ENCODE data around the gene DHRS12.
"Not testable (repeated sequence)": the region's sequence is repeated elsewhere in the genome, so short reads cannot be mapped to it uniquely, and the experiment has no call there.

The DHRS12 gene

GRCh38 chr13:51837016-51837415 is 33.1 kb upstream of the DHRS12 start:
- no peaks in the 10 kb centered on the region for H3K36me3 Mint-ChIP-seq
- no peaks in the 10 kb centered on the region for H3K9me3 Mint-ChIP-seq
- CTCF ChIA-PET: interaction anchor here (0.9 to 8.2 kb wide), 3 partner anchors 13 to 23 kb away, joined by 3 to 163 read pairs (median 7); no protein-coding TSS in a partner anchor
- H3K27ac Mint-ChIP-seq: peak overlapping the region; percentile 19
- peaks cover 51% of the 10 kb centered on the region for H3K4me1 Mint-ChIP-seq
- DNase-seq: no peak
- peaks cover 27% of the 10 kb centered on the region for H3K27me3 Mint-ChIP-seq
- no peak overlapping the region for H3K4me3 Mint-ChIP-seq

DNA sequence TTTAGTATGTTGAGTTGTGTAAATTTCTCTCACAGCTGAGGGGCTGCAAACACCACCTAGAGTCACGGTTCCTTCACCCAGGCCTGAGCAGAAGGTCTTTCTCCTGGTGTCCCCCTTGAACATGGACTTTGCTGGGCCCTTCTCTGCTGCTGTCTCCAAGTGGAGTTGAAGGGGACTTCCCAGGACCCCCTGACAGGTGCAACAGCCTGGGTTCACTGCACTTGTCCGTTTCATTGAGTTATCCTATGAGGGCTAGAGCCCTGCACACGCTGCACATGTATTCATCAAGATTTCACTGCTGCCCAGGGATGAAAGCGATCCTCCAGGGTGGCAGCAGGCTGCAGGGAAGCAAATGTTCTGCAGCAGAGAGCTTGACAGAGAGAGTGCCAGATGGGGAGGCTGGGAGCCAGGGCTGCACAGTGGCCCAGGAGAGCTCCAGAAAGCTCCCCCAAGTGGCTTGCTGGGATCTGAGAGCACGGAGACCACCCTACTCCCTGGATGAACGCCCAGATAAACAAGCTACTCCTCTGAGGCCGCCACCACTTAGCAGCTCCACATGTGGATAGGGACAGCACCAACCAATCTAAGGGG is 30.7 kb upstream of the DHRS12 start:
- H3K27ac Mint-ChIP-seq: no peak overlapping the region

DNA sequence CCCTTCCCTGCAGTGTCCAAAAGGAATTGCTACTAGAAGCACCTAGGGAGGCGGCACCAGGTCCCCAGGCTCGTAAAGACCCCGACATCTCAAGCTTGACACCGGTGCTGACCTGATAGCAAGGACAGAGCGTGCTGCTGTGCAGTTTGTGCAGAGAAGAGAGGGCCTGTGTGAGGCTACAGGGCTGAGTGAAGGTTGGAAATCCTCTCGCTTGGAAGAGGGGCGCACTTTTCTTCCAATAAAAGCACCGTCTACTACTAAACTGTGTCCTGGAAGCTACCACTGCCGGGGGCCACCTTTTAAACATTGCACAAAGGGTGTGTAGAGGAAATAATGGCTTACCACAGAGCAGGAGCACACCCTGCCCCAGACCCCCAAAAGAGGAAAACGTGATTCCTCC is 30.0 kb upstream of the DHRS12 start:
- Mint-ChIP-seq H3K27me3 (peaks cover 19% of the 10 kb centered on the region), H3K9me3 (no peaks in the 10 kb centered on the region), H3K27ac (no peak overlapping the region), H3K4me1 (peaks cover 69% of the 10 kb centered on the region), H3K36me3 (no peaks in the 10 kb centered on the region), H3K4me3 (no peak overlapping the region)
- CTCF ChIA-PET: interaction anchor here (0.9 to 8.2 kb wide), 5 partner anchors 11 to 36 kb away, joined by 3 to 163 read pairs (median 11); partner anchors contain the start of gene TMEM272
- DNase-seq: no peak

More for the DNA sequence above, 30.7 kb upstream of the DHRS12 start:
- peaks cover 19% of the 10 kb centered on the region for H3K27me3 Mint-ChIP-seq
- peaks cover 62% of the 10 kb centered on the region for H3K4me1 Mint-ChIP-seq
- CTCF ChIA-PET: interaction anchor here (0.9 to 8.2 kb wide), 4 partner anchors 11 to 20 kb away, joined by 3 to 163 read pairs (median 8); partner anchors contain the start of gene TMEM272
- no peak for DNase-seq
- H3K9me3 Mint-ChIP-seq: no peaks in the 10 kb centered on the region
- H3K36me3 Mint-ChIP-seq: no peaks in the 10 kb centered on the region
- no peak overlapping the region for H3K4me3 Mint-ChIP-seq

DNA sequence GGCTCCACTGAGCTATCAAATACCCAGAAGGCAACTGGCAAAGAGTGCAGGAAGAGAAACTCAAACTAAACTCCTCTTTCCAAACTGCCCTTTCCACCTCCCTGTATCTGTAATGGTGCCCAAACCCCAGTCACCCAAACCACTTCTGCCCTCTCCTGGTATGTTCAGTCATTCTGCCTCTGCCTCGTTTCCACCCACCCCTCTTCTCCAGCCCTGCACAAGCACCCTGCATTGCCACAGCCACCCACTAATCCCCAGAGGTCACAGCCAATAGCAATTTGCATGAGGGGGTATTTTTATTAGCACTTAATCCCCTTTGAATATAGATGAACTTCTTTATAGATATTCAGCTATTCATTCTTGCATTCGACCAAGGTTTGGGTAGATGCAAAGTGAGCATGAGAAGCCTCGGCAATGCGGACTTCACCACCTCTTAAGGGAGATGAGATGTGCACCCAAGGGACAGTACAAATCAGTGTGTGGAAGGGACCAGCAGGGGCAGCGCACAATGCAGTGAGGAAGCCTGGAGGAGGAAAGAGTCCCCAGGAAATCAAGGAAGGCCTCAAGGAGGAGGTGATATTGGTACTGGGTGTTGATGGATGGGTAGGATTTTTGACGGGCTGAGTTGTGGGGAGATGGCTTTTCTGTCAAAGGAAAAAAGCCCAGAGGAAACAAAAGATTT is 28.6 kb upstream of the DHRS12 start:
- no peaks in the 10 kb centered on the region for H3K9me3 Mint-ChIP-seq
- DNase-seq: peak; percentile 75
- H3K36me3 Mint-ChIP-seq: no peaks in the 10 kb centered on the region
- CTCF ChIA-PET: interaction anchor here (0.7 to 8.2 kb wide), 19 partner anchors 10 to 295 kb away, joined by 3 to 163 read pairs (median 5); partner anchors contain the start of gene TMEM272
- peaks cover 19% of the 10 kb centered on the region for H3K27me3 Mint-ChIP-seq
- peak overlapping the region; percentile 24 for H3K27ac Mint-ChIP-seq
- H3K4me1 Mint-ChIP-seq: peaks cover 76% of the 10 kb centered on the region
- H3K4me3 Mint-ChIP-seq: no peak overlapping the region

DNA sequence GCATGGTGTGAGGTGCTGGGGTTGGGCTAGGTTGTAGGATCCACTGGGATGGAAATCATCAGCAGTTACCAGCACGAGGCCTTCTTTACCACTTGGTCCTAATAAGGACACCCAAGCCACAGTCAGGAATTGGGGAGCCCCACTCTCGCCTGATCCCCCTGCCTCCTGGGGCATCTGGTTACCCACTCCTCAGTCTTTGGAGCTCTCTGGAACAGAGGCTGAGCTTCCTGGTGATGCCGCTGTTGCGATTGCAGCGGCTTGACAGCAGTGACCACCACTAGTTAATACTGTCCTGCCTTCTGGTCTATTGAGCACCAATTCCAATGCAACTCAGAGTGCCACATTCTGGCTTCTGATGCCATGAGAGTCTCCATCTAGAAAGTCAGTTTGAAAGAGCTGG is 27.6 kb upstream of the DHRS12 start:
- Mint-ChIP-seq H3K27ac (no peak overlapping the region), H3K4me3 (no peak overlapping the region), H3K27me3 (peaks cover 19% of the 10 kb centered on the region), H3K4me1 (peaks cover 76% of the 10 kb centered on the region), H3K9me3 (no peaks in the 10 kb centered on the region), H3K36me3 (no peaks in the 10 kb centered on the region)
- CTCF ChIA-PET: interaction anchor here (0.9 to 8.2 kb wide), 13 partner anchors 9 to 296 kb away, joined by 3 to 163 read pairs (median 6); partner anchors contain the start of gene TMEM272
- DNase-seq: no peak

DNA sequence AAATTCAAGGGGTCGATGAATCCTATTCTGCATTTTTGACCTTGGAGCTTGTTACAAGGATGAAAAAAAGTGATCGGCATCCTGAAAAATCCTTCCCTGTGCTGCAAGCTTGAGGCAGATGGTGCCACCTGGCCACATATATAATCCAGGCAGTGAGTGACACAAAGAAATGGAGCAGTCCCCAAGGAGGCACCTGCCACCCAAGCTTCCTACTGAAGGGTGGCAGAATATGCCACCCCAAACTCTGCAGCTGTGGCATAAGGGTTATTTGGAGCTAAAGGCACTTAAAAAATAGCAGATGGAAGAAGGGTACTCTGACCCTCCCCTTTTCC is 25.6 kb upstream of the DHRS12 start:
- H3K27me3 Mint-ChIP-seq: peaks cover 19% of the 10 kb centered on the region
- no peak overlapping the region for H3K27ac Mint-ChIP-seq
- no peaks in the 10 kb centered on the region for H3K9me3 Mint-ChIP-seq
- no peaks in the 10 kb centered on the region for H3K36me3 Mint-ChIP-seq
- no peak for DNase-seq
- CTCF ChIA-PET: interaction anchor here (0.7 to 5.5 kb wide), 3 partner anchors 10 to 24 kb away, joined by 3 to 61 read pairs (median 3); no protein-coding TSS in a partner anchor
- H3K4me1 Mint-ChIP-seq: peaks cover 84% of the 10 kb centered on the region
- no peak overlapping the region for H3K4me3 Mint-ChIP-seq

DNA sequence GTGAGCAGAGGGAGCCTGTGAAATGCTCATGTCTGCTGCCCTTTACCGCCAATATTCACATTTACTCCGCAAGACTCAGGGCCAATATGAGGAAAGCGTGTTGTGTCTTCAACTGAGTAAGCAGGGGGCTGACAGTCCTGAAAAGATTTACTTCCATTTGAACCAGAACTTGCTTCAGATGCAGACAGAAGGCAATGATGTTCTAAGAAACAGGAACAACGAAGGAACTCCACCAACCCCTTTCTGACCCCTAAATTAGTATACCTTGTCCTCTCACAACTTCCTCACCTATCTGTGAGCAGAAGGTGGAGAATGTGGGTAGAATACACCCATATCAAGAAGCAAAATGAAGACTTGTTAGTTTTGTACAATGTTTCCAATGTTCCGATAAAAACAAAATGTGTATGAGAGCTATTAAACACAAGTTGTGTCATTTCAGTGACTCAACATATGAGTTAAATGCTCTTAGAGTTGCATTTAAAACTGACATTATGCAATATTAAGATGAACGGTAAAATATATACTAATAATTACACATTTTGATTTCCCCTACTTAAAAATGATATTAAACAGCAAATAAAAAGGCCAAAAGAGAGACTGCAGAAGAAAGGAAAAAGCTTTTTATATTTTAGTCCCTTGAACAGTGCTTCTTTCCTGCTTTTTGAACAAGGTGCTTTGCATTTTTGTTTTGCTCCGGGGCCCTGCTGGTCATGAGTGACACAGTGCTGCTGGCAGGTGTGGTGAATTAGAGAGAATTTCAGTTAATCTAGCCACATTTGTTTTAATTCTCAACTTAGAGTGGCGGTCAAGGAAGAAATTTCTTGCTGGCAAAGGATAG is 25.0 kb upstream of the DHRS12 start:
- no peaks in the 10 kb centered on the region for H3K9me3 Mint-ChIP-seq
- peaks cover 3% of the 10 kb centered on the region for H3K36me3 Mint-ChIP-seq
- CTCF ChIA-PET: interaction anchor here (0.7 to 5.5 kb wide), 3 partner anchors 10 to 23 kb away, joined by 3 to 61 read pairs (median 3); no protein-coding TSS in a partner anchor

GRCh38 chr13:51827254-51827653 is 23.3 kb upstream of the DHRS12 start:
- Mint-ChIP-seq H3K4me3 (peak overlapping the region; percentile 48), H3K27me3 (no peaks in the 10 kb centered on the region), H3K4me1 (peaks cover 85% of the 10 kb centered on the region), H3K36me3 (peaks cover 3% of the 10 kb centered on the region), H3K27ac (peak overlapping the region; percentile 100), H3K9me3 (no peaks in the 10 kb centered on the region)
- DNase-seq: no peak
- CTCF ChIA-PET: interaction anchor here (1.1 to 5.5 kb wide), 2 partner anchors 13 to 22 kb away, joined by 3 to 61 read pairs; no protein-coding TSS in a partner anchor

More for the DNA sequence above, 25.0 kb upstream of the DHRS12 start:
- no peak overlapping the region for H3K4me3 Mint-ChIP-seq
- no peak for DNase-seq
- H3K27ac Mint-ChIP-seq: no peak overlapping the region
- peaks cover 16% of the 10 kb centered on the region for H3K27me3 Mint-ChIP-seq
- H3K4me1 Mint-ChIP-seq: peaks cover 84% of the 10 kb centered on the region

DNA sequence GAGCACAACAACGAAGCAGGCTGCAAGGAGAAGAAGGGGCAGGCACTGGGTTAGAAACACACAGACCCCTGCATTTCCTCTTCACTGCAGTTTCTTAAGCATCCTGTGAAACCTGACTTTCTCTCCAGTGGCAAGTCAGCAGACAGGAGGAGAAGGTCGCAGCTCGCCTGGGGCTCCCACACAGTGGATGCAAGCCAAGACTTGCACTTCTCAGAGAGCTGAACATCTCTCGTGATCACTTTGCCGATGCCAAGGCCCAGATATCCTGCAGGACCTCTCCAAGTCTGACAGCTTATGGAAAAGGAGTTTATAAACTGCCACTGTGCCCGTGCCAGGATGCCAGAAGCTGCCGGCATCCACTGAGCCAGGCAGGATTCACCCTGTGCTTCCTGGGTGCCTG is 22.6 kb upstream of the DHRS12 start:
- peaks cover 85% of the 10 kb centered on the region for H3K4me1 Mint-ChIP-seq
- H3K27me3 Mint-ChIP-seq: no peaks in the 10 kb centered on the region
- DNase-seq: peak; percentile 41
- H3K27ac Mint-ChIP-seq: peak overlapping the region; percentile 100
- CTCF ChIA-PET: interaction anchor here (0.8 to 5.5 kb wide), 5 partner anchors 12 to 701 kb away, joined by 3 to 61 read pairs (median 3); no protein-coding TSS in a partner anchor
- peaks cover 3% of the 10 kb centered on the region for H3K36me3 Mint-ChIP-seq
- no peaks in the 10 kb centered on the region for H3K9me3 Mint-ChIP-seq
- peak overlapping the region; percentile 48 for H3K4me3 Mint-ChIP-seq

GRCh38 chr13:51825681-51826254 is 21.8 kb upstream of the DHRS12 start:
- no peaks in the 10 kb centered on the region for H3K9me3 Mint-ChIP-seq

DNA sequence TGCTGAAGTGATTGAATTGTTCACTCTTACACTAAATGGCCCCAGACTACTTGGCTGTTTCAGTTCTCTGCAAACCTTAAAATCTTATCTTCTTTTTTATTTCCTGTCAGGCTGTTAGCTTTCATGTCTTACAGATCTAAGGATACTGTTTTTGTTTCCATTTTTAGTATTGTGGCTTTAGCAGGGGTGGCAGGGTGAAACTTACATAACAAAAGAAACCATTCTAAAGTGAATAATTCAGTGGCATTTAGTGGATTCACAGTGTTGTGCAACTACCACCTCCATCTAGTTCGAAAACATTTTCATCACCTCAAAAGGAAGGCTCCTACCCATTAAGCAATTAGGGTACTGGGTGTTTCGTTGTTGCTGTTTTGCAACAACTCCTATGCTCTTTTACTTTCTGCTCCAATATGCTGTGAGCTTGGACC is 21.2 kb upstream of the DHRS12 start:
- H3K27ac Mint-ChIP-seq: peak overlapping the region; percentile 100
- H3K9me3 Mint-ChIP-seq: no peaks in the 10 kb centered on the region
- H3K4me3 Mint-ChIP-seq: peak overlapping the region; percentile 82
- DNase-seq: no peak
- no peaks in the 10 kb centered on the region for H3K27me3 Mint-ChIP-seq
- H3K4me1 Mint-ChIP-seq: peaks cover 96% of the 10 kb centered on the region
- peaks cover 13% of the 10 kb centered on the region for H3K36me3 Mint-ChIP-seq
- CTCF ChIA-PET: interaction anchor here (0.5 to 5.5 kb wide), 4 partner anchors 11 to 649 kb away, joined by 3 to 61 read pairs (median 3); no protein-coding TSS in a partner anchor

More at GRCh38 chr13:51825681-51826254, 21.8 kb upstream of the DHRS12 start:
- DNase-seq: no peak
- CTCF ChIA-PET: interaction anchor here (0.6 to 5.5 kb wide), 6 partner anchors 11 to 700 kb away, joined by 3 to 61 read pairs (median 3); no protein-coding TSS in a partner anchor
- Mint-ChIP-seq H3K4me1 (peaks cover 93% of the 10 kb centered on the region), H3K4me3 (peak overlapping the region; percentile 82), H3K36me3 (peaks cover 10% of the 10 kb centered on the region), H3K27ac (peak overlapping the region; percentile 100), H3K27me3 (no peaks in the 10 kb centered on the region)

GRCh38 chr13:51824712-51825111 is 20.7 kb upstream of the DHRS12 start:
- peak overlapping the region; percentile 82 for H3K4me3 Mint-ChIP-seq
- peaks cover 16% of the 10 kb centered on the region for H3K36me3 Mint-ChIP-seq
- H3K4me1 Mint-ChIP-seq: peaks cover 97% of the 10 kb centered on the region
- DNase-seq: peak; percentile 38
- H3K27ac Mint-ChIP-seq: peak overlapping the region; percentile 100
- H3K9me3 Mint-ChIP-seq, H3K27me3 Mint-ChIP-seq: not testable (repeated sequence)
- CTCF ChIA-PET: interaction anchor here (0.5 to 5.5 kb wide), 2 partner anchors 10 to 507 kb away, joined by 3 to 61 read pairs; no protein-coding TSS in a partner anchor

GRCh38 chr13:51823863-51824262 is 19.9 kb upstream of the DHRS12 start:
- Mint-ChIP-seq H3K9me3 (no peaks in the 10 kb centered on the region), H3K4me3 (peak overlapping the region; percentile 82), H3K36me3 (peaks cover 18% of the 10 kb centered on the region), H3K27ac (peak overlapping the region; percentile 100), H3K27me3 (no peaks in the 10 kb centered on the region), H3K4me1 (peaks cover 98% of the 10 kb centered on the region)
- CTCF ChIA-PET: interaction anchor here (1.0 to 2.9 kb wide), 2 partner anchors 8 kb away, joined by 6 to 13 read pairs; no protein-coding TSS in a partner anchor
- DNase-seq: no peak

Data from activated naive CD4-positive, alpha-beta T cell treated with anti-CD3 and anti-CD28 coated beads, Interleukin-2, amount 10 ng/mL, durations not matched to agents 7 days and 5 days (primary cell).